Coronary artery (tissue), 2 donors: ENCODE results near the gene MT3.

Experiments
- DNase-seq: peaks from one replicate; pipeline ENCODE4 v3.0.0-alpha.2; 2017; ENCODE audit warnings: low spot score
- H3K27ac ChIP-seq, 2 donors: fragments of 200-600 bp; sonication (generic); one replicate each; pipeline ENCODE4 v1.5.1; 2016 to 2019
- H3K4me3 ChIP-seq: fragments of 200-600 bp; sonication (generic); 2 replicates; pipeline ENCODE4 v1.5.1; 2016; ENCODE audit warnings: mild to moderate bottlenecking, moderate library complexity
- CTCF ChIP-seq: fragments of 200-600 bp; sonication (generic); IDR thresholded peaks from one replicate; pipeline ENCODE4 v1.5.1; 2019; ENCODE audit warnings: antibody characterized with exemption

The MT3 gene

GRCh38 chr16:56561126-56561525 is 28.2 kb upstream of the MT3 start:
- DNase-seq = no peak

GRCh38 chr16:56564793-56565477 is 24.4 kb upstream of the MT3 start, which contains the start of gene MT4:
Gene MT4 (plus strand): TSS chr16:56565073. CDS start chr16:56565129, 56 bp downstream.
- no peak for DNase-seq
- Histone ChIP-seq H3K27ac (no peak within 1 kb of the TSS), H3K4me3 (no peak within 1 kb of the TSS)
- TF ChIP-seq CTCF = no peak

More at GRCh38 chr16:56561126-56561525, 28.2 kb upstream of the MT3 start:
- no peak for TF ChIP-seq CTCF
- no peak overlapping the region for H3K27ac ChIP-seq
- H3K4me3 ChIP-seq = no peak overlapping the region

GRCh38 chr16:56569971-56570370 is 19.4 kb upstream of the MT3 start:
- Histone ChIP-seq H3K27ac (no peak overlapping the region), H3K4me3 (no peak overlapping the region)
- no peak for TF ChIP-seq CTCF
- no peak for DNase-seq

GRCh38 chr16:56571525-56571924 is 17.8 kb upstream of the MT3 start:
- TF ChIP-seq CTCF = no peak
- no peak for DNase-seq

GRCh38 chr16:56574625-56575024 is 14.7 kb upstream of the MT3 start:
- TF ChIP-seq CTCF = no peak
- no peak for DNase-seq
- Histone ChIP-seq H3K4me3 (no peak overlapping the region), H3K27ac (no peak overlapping the region)

More at GRCh38 chr16:56571525-56571924, 17.8 kb upstream of the MT3 start:
- no peak overlapping the region for H3K27ac ChIP-seq
- no peak overlapping the region for H3K4me3 ChIP-seq

- H3K27ac ChIP-seq = no peak overlapping the region
- DNase-seq = no peak
- TF ChIP-seq CTCF = peak; percentile 44
- no peak overlapping the region for H3K4me3 ChIP-seq
Observed at GRCh38 chr16:56576585-56577299, 12.6 kb upstream of the MT3 start.

- TF ChIP-seq CTCF = no peak
- no peak for DNase-seq
- H3K27ac ChIP-seq = no peak overlapping the region
- no peak overlapping the region for H3K4me3 ChIP-seq
Observed at GRCh38 chr16:56577300-56577625, 12.1 kb upstream of the MT3 start.
